GM12874 (cell line): ENCODE measurements around the gene NKG7.

Experiments
- TF ChIP-seq, protein P1 (sequence below): IDR thresholded peaks from 2 replicates; pipeline ENCODE4 v1.5.1; 2011; ENCODE audit warnings: low read depth, mild to moderate bottlenecking, control low read depth, low read length, moderate library complexity; ENCODE audit not compliant: insufficient read depth

Gene NKG7

DNA sequence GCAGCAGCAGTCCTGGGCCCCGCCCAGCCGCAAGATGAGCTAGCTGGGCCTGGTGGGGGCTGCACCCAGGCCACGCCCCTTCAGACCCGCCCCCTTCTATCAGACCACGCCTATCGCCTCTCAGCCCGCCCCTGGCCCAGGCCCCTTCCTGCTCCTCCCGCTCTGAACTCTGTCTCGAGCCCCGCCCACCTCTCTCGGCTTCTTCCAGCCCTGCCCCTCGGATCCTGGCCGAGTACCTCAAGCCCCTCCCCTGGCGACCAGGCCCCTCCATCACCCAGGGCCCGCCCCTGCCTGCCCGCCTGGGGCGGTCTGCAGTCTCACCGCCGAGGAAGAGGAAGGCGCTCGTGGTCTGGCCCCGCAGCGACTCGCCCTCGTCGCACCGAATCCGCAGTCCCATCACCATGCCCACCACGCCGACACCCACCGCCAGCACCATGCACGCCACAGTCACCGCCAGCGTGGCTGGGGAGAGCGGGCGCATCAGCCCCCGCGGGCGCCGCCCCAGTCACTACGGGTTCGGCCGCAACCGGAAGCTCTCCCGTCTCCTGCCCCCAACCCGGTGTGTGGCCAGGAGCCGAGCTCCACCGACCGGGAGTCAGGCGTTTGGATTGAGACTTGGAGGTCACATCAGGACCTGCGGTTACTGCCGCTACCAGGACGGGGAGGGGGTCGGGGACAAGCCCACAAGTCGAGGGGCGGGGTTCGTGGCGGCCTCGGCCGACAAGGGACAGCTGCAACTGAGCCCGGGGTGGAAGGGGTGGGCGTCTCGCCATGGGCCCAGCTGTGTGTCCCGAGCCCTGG, 4.7 kb downstream of the NKG7 start:
- TF ChIP-seq, protein P1, sequence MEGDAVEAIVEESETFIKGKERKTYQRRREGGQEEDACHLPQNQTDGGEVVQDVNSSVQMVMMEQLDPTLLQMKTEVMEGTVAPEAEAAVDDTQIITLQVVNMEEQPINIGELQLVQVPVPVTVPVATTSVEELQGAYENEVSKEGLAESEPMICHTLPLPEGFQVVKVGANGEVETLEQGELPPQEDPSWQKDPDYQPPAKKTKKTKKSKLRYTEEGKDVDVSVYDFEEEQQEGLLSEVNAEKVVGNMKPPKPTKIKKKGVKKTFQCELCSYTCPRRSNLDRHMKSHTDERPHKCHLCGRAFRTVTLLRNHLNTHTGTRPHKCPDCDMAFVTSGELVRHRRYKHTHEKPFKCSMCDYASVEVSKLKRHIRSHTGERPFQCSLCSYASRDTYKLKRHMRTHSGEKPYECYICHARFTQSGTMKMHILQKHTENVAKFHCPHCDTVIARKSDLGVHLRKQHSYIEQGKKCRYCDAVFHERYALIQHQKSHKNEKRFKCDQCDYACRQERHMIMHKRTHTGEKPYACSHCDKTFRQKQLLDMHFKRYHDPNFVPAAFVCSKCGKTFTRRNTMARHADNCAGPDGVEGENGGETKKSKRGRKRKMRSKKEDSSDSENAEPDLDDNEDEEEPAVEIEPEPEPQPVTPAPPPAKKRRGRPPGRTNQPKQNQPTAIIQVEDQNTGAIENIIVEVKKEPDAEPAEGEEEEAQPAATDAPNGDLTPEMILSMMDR: no peak

DNA sequence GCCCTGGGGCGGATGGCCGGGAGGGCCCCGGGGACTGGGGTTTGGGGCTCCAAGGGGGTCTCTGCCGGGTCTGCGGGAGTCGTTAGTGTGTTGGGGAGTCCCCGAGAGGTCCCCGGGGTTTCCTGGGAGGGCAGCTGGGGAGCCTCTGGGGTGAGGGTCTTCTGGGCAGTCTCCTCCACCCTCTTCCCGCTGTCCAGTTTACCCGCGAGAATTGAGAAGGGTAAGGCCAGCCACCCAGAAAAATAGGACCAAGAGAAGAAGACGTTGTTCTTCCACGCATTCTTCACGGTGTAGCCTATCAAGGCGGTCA, 5.2 kb downstream of the NKG7 start:
- TF ChIP-seq, protein P1: no peak

- TF ChIP-seq, protein P1: no peak
These were observed 5.8 kb downstream of the NKG7 start for GRCh38 chr19:51366389-51367254.

DNA sequence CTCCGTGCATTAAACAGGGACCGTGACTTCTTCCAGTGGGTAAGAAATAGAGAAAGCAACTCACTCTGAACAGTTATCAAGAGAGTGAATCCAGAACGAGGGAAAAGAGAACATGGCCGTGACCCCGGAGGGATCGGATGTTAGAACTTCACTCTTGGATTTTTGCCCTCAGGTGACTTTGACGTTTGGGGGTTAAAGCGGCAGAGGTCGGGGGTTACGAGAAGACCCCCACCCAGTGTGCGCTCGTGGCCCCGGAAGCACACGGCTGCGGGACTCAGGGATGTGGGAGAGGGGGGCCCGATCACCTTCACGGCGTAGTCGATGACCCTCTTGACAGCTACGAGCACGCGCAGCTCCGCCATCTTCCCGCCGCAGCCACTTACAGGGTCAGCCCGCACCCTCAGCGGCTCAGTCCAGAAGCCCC, 6.5 kb downstream of the NKG7 start, which contains the start of gene ETFB:
Gene ETFB (minus strand): TSS at position 424 of the 424 bp plus-strand sequence. CDS start 62 bp downstream, at position 362.
- TF ChIP-seq, protein P1: no peak

GRCh38 chr19:51365211-51365964, 7.1 kb downstream of the NKG7 start:
- TF ChIP-seq, protein P1: no peak

DNA sequence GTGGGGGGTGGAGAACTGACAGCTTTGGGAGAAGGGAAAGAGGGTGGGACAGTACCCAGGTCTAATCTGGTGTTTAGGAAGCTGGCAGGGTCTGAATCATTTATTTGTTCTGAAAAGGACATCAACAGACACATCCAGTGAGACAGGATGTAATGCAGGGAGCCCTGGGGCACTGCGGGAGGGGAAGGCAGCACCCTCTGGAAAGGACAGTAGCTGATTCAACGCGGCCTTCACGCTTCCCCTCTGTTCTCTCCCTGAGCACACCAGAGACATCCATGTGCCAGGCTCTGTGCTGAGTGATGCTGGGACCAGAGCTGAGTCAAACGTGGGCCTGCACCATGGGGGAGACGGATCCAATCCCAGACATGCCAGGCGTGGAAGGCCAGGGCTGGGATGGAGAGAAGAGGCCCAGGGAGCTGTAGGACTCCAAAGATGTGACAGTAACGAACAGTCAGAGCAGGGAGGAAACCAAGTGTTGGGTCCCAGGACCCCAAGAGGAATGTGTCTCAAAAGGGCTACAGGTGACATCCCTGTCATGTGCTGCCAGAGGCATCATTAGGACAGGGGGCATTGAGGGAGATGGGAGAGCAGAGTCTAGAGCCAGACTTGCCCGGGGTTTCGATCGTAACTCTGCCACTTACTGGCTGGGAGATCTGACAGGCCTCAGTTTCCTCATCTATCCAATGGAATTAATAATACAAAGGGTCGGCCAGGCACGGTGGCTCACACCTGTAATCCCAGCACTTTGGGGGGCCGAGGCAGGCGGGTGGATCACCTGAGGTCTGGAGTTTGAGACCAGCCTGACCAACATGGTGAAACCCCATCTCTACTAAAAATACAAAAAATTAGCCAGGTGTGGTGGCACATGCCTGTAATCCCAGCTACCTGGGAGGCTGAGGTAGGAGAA, 8.0 kb downstream of the NKG7 start:
- TF ChIP-seq, protein P1: no peak
